Keratinocyte (primary cell): Measurements from ENCODE around the gene HOXA10. TPM values are rescaled to one million over a fixed set of nuclear protein-coding genes. Genes with fewer than 3 reads are reported as not detected.

Source experiments
- DNase-seq: peaks from one replicate; pipeline ENCODE4 v3.0.0-alpha.2; 2011; ENCODE audit warnings: low read depth, missing footprints, low spot score
- FAIRE-seq: peaks from 2 replicates; lab custom pipeline; 2011; peaks lifted over from hg19 to GRCh38; lab: Jason Lieb, UNC
- H2AFZ ChIP-seq: 2 replicates; pipeline ENCODE4 v1.6.0; 2012; ENCODE audit warnings: low read length, control low read depth, inconsistent platforms; ENCODE audit not compliant: control insufficient read depth
- H3K27ac ChIP-seq: 2 replicates; pipeline ENCODE4 v1.5.1; 2011; ENCODE audit warnings: low read length; ENCODE audit not compliant: control insufficient read depth, insufficient read depth
- H3K27me3 ChIP-seq: 3 replicates; pipeline ENCODE4 v1.6.0; 2011; ENCODE audit warnings: low read length; ENCODE audit not compliant: control insufficient read depth, insufficient read depth; ENCODE audit errors: extremely low read depth
- H3K36me3 ChIP-seq, 2 experiments: 2 replicates in 1 of 2; 3 replicates in 1 of 2; pipeline ENCODE4 v1.5.1; 2011; ENCODE audit warnings: low read length in 2 of 2, mild to moderate bottlenecking in 1 of 2; ENCODE audit not compliant: control insufficient read depth in 2 of 2, insufficient read depth in 2 of 2; ENCODE audit errors: extremely low read depth in 1 of 2
- H3K4me1 ChIP-seq: 3 replicates; pipeline ENCODE4 v1.5.1; 2011; ENCODE audit warnings: low read length; ENCODE audit not compliant: control insufficient read depth, insufficient read depth; ENCODE audit errors: extremely low read depth
- H3K4me2 ChIP-seq: 3 replicates; pipeline ENCODE4 v1.6.0; 2011; ENCODE audit warnings: low read depth, low read length; ENCODE audit not compliant: control insufficient read depth, insufficient read depth; ENCODE audit errors: extremely low read depth
- H3K4me3 ChIP-seq, 3 experiments: fragments of 200-600 bp in 1 of 3; sonication (generic) in 1 of 3; 2 replicates in 2 of 3; 3 replicates in 1 of 3; pipeline ENCODE4 v1.5.1; 2011 to 2016; ENCODE audit warnings: low read length in 3 of 3, mild to moderate bottlenecking in 3 of 3, control low read depth in 2 of 3, inconsistent platforms in 1 of 3, low read depth in 1 of 3, mixed read lengths in 1 of 3, mixed run types in 1 of 3, moderate library complexity in 1 of 3; ENCODE audit not compliant: control insufficient read depth in 2 of 3, insufficient read depth in 2 of 3; ENCODE audit errors: extremely low read depth in 1 of 3
- H3K79me2 ChIP-seq: 2 replicates; pipeline ENCODE4 v1.6.0; 2012; ENCODE audit warnings: low read length; ENCODE audit not compliant: control insufficient read depth, insufficient read depth
- H3K9ac ChIP-seq: 3 replicates; pipeline ENCODE4 v1.6.0; 2011; ENCODE audit warnings: low read length; ENCODE audit not compliant: control insufficient read depth, insufficient read depth; ENCODE audit errors: extremely low read depth
- H3K9me1 ChIP-seq: 3 replicates; pipeline ENCODE4 v1.6.0; 2011; ENCODE audit warnings: low read length; ENCODE audit not compliant: control insufficient read depth, insufficient read depth; ENCODE audit errors: extremely low read depth
- H3K9me3 ChIP-seq: 2 replicates; pipeline ENCODE4 v1.5.1; 2012; ENCODE audit warnings: low read depth, low read length; ENCODE audit not compliant: control insufficient read depth
- H4K20me1 ChIP-seq: 3 replicates; pipeline ENCODE4 v1.6.0; 2011; ENCODE audit warnings: low read length; ENCODE audit not compliant: control insufficient read depth, insufficient read depth; ENCODE audit errors: extremely low read depth
- CTCF ChIP-seq, 3 experiments: IDR thresholded peaks in 1 of 3; conservative IDR thresholded peaks in 1 of 3; optimal IDR thresholded peaks in 1 of 3; 2 replicates in 2 of 3; 3 replicates in 1 of 3; pipeline versions ENCODE3 to v1.5.1; 2011; ENCODE audit warnings: low read length in 3 of 3, mild to moderate bottlenecking in 3 of 3, moderate library complexity in 2 of 3, control low read depth in 1 of 3, inconsistent platforms in 1 of 3; ENCODE audit not compliant: insufficient read depth in 2 of 3; ENCODE audit errors: extremely low read depth in 1 of 3
- EZH2 ChIP-seq: IDR thresholded peaks from one replicate; pipeline ENCODE4 v1.6.1; 2012; ENCODE audit warnings: inconsistent platforms, mild to moderate bottlenecking, low read length, moderate library complexity
- dilution Hi-C: fragments of 300-500 bp; cut with MboI; formaldehyde crosslinking; loops from one replicate; pipeline ENCODE4 v1.7.0; 2020; ENCODE audit warnings: low sequenced_read_pairs; ENCODE audit not compliant: extremely low pct_ligation_motif_present
- polyA plus RNA-seq, 5 experiments: library from polyadenylated mRNA; depleted of rRNA in 3 of 5; stranded (reverse) in 3 of 5; stranded (forward) in 1 of 5; unstranded in 1 of 5; fragments of >200 nt; gene quantifications; 1 replicate in 1 of 5; 2 replicates in 3 of 5; 3 replicates in 1 of 5; pipeline versions ENCODE4 v1.2.1 to v1.2.3, GENCODE V29; 2011 to 2012; ENCODE audit warnings: missing spikeins in 2 of 5, low read depth in 1 of 5, low replicate concordance in 1 of 5

The HOXA10 gene
- polyA plus RNA-seq, 1 donor (not counting 4 experiments of a cell fraction or from before 2014, with no cell fraction given) = 2.4 TPM

- Histone ChIP-seq H4K20me1 (no peaks in the 10 kb centered on the region), H3K9me1 (no peaks in the 10 kb centered on the region), H3K4me2 (peak overlapping the region; percentile 79), H3K79me2 (no peaks in the 10 kb centered on the region), H3K4me3 (peak overlapping the region; percentile 34 to 74 (median 44)), H3K4me1 (peaks cover 17% of the 10 kb centered on the region), H3K36me3 (no peaks in the 10 kb centered on the region), H3K27ac (no peak overlapping the region), H3K9ac (peak overlapping the region; percentile 60), H2AFZ (peak overlapping the region; percentile 20), H3K9me3 (no peaks in the 10 kb centered on the region), H3K27me3 (peaks cover 65% of the 10 kb centered on the region)
- no peak for FAIRE-seq
- TF ChIP-seq EZH2 = peak; percentile 62
- no peak for TF ChIP-seq CTCF (optimal IDR thresholded peaks at IDR 0.05 in 1 of 3, IDR thresholded peaks at IDR 0.05 in 1 of 3, conservative IDR thresholded peaks at IDR 0.05 in 1 of 3; ENCODE audit: extremely low read depth in 1 of 3, insufficient read depth in 2 of 3, low read length in 3 of 3)
- dilution Hi-C loops = no loop called here
- DNase-seq = no peak
Measured at GRCh38 chr7:27183682-27184336, 9.7 kb upstream of the HOXA10 start.

GRCh38 chr7:27182861-27183681 is 9.0 kb upstream of the HOXA10 start:
- DNase-seq = no peak
- Histone ChIP-seq H3K36me3 (no peaks in the 10 kb centered on the region), H4K20me1 (no peaks in the 10 kb centered on the region), H3K4me1 (peaks cover 13% of the 10 kb centered on the region), H3K9me3 (no peaks in the 10 kb centered on the region), H3K27ac (no peak overlapping the region), H2AFZ (no peak overlapping the region), H3K4me2 (peak overlapping the region; percentile 79), H3K27me3 (peaks cover 57% of the 10 kb centered on the region), H3K4me3 (peak overlapping the region in 1 of 3 experiments; percentile 20), H3K9me1 (no peaks in the 10 kb centered on the region), H3K9ac (no peak overlapping the region), H3K79me2 (no peaks in the 10 kb centered on the region)
- dilution Hi-C loops = no loop called here
- TF ChIP-seq CTCF (optimal IDR thresholded peaks at IDR 0.05 in 1 of 3, IDR thresholded peaks at IDR 0.05 in 1 of 3, conservative IDR thresholded peaks at IDR 0.05 in 1 of 3; ENCODE audit: extremely low read depth in 1 of 3, insufficient read depth in 2 of 3, low read length in 3 of 3) (no peak), EZH2 (no peak)
- no peak for FAIRE-seq
